Tibial nerve (tissue), 4 donors: ENCODE data around the gene MIPEP.

Source experiments
- EP300 ChIP-seq, 2 donors: sonication (generic); formaldehyde crosslinking; IDR thresholded peaks; one replicate each; pipeline ENCODE4 v1.6.1; 2017; ENCODE audit warnings: antibody characterized with exemption in 2 of 2, mild to moderate bottlenecking in 1 of 2
- POLR2A ChIP-seq, 2 donors: fragments of 450-650 bp; IDR thresholded peaks; one replicate each; pipeline ENCODE4 v1.6.1; 2017; ENCODE audit warnings: antibody characterized with exemption in 2 of 2, mild to moderate bottlenecking in 2 of 2, moderate library complexity in 2 of 2
- TF ChIP-seq, protein P1 (sequence below), 5 experiments: fragments of 200-600 bp in 3 of 5; fragments of 450-650 bp in 2 of 5; sonication (generic) in 3 of 5; IDR thresholded peaks; one replicate each; pipeline ENCODE4 v1.5.1; 2016 to 2019; ENCODE audit warnings: antibody characterized with exemption in 5 of 5, mild to moderate bottlenecking in 3 of 5, moderate library complexity in 2 of 5

DNA sequence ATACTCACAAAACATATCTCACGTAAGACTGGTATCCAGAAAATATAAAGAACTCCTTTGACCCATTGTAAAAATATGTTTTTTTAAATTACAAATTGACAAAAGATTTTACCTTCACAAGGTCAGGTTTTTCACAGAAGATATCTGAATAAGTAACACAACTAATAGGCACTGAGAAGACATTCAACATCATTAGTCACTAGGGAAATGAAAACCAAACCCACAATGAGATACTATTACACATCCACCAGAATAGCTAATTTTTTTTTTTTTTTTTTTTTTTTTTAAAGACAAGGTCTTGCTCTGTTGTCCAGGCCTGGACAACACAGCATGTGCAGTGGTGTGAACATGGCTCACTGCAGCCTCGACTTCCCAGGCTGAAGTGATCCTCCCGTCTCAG lies 157.5 kb downstream of the MIPEP start:
- TF ChIP-seq, protein P1, sequence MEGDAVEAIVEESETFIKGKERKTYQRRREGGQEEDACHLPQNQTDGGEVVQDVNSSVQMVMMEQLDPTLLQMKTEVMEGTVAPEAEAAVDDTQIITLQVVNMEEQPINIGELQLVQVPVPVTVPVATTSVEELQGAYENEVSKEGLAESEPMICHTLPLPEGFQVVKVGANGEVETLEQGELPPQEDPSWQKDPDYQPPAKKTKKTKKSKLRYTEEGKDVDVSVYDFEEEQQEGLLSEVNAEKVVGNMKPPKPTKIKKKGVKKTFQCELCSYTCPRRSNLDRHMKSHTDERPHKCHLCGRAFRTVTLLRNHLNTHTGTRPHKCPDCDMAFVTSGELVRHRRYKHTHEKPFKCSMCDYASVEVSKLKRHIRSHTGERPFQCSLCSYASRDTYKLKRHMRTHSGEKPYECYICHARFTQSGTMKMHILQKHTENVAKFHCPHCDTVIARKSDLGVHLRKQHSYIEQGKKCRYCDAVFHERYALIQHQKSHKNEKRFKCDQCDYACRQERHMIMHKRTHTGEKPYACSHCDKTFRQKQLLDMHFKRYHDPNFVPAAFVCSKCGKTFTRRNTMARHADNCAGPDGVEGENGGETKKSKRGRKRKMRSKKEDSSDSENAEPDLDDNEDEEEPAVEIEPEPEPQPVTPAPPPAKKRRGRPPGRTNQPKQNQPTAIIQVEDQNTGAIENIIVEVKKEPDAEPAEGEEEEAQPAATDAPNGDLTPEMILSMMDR (IDR thresholded peaks at IDR 0.05), result no peak
- TF ChIP-seq POLR2A (IDR thresholded peaks at IDR 0.05) (no peak), EP300 (IDR thresholded peaks at IDR 0.05) (no peak)
